Thyroid gland (tissue), 4 donors: ENCODE results near the gene OR2G3. TPM values are rescaled to one million over a fixed set of nuclear protein-coding genes. Genes with fewer than 3 reads are reported as not detected.

Source experiments
- DNase-seq, 2 donors: peaks; one replicate each; pipeline ENCODE4 v3.0.0-alpha.2; 2019
- H3K27ac ChIP-seq, 3 donors: fragments of 200-600 bp; sonication (generic); 1 replicate in 2 of 3; 2 replicates in 1 of 3; pipeline ENCODE4 v1.5.1; 2016 to 2019; ENCODE audit warnings: mild to moderate bottlenecking in 1 of 3, moderate library complexity in 1 of 3
- H3K27me3 ChIP-seq: fragments of 200-600 bp; sonication (generic); one replicate; pipeline ENCODE4 v1.5.1; 2019
- H3K36me3 ChIP-seq, 2 donors: fragments of 200-600 bp; sonication (generic); one replicate each; pipeline ENCODE4 v1.5.1; 2016 to 2019
- H3K4me1 ChIP-seq, 2 donors: fragments of 200-600 bp; sonication (generic); one replicate each; pipeline ENCODE4 v1.5.1; 2017 to 2019
- H3K4me3 ChIP-seq, 3 donors: fragments of 200-600 bp; sonication (generic); replicated peaks in 1 of 3; 1 replicate in 2 of 3; 2 replicates in 1 of 3; pipeline ENCODE4 v1.5.1; 2016; ENCODE audit warnings: mild to moderate bottlenecking in 1 of 3
- H3K9me3 ChIP-seq: fragments of 200-600 bp; sonication (generic); one replicate; pipeline ENCODE4 v1.5.1; 2017
- POLR2A ChIP-seq, 2 donors: fragments of 450-650 bp; IDR thresholded peaks; one replicate each; pipeline ENCODE4 v1.6.1; 2017; ENCODE audit warnings: antibody characterized with exemption in 2 of 2, mild to moderate bottlenecking in 2 of 2, moderate library complexity in 1 of 2
- WGBS, 2 donors: methylation state at CpG; one replicate each; pipeline ENCODE4 v1.1.5; 2017; 5-methylcytosine and 5-hydroxymethylcytosine counted together
- intact Hi-C: fragments of 100-400 bp; cut with DNase I; formaldehyde crosslinking; loops from one replicate; pipeline ENCODE4 v1.15.1; 2023
- total RNA-seq, 4 donors: library from RNA; depleted of rRNA; stranded (reverse); fragments of >200 nt; gene quantifications; one replicate each; pipeline ENCODE4 v1.2.3, GENCODE V29; 2016
- TF ChIP-seq, protein P1 (sequence below), 6 experiments: fragments of 200-600 bp in 3 of 6; fragments of 450-650 bp in 3 of 6; sonication (generic) in 3 of 6; IDR thresholded peaks; one replicate each; pipeline ENCODE4 v1.5.1; 2016 to 2019; ENCODE audit warnings: antibody characterized with exemption in 6 of 6, mild to moderate bottlenecking in 2 of 6, inconsistent platforms in 1 of 6, moderate library complexity in 1 of 6

OR2G3 gene
- not detected for total RNA-seq

GRCh38 chr1:247605286-247605685, at the start of gene OR2G3:
Gene OR2G3 (plus strand): TSS chr1:247605586. CDS start chr1:247605586, 0 bp downstream.
- no peak for DNase-seq
- no peaks in the 10 kb centered on the region for H3K9me3 ChIP-seq
- no peak within 1 kb of the TSS for H3K27ac ChIP-seq
- H3K27me3 ChIP-seq: no peaks in the 10 kb centered on the region
- 78 to 85% methylated on average over 2 of the region's 2 CpGs for WGBS, 2 donors
- TF ChIP-seq POLR2A (IDR thresholded peaks at IDR 0.05): no peak
- TF ChIP-seq, protein P1, sequence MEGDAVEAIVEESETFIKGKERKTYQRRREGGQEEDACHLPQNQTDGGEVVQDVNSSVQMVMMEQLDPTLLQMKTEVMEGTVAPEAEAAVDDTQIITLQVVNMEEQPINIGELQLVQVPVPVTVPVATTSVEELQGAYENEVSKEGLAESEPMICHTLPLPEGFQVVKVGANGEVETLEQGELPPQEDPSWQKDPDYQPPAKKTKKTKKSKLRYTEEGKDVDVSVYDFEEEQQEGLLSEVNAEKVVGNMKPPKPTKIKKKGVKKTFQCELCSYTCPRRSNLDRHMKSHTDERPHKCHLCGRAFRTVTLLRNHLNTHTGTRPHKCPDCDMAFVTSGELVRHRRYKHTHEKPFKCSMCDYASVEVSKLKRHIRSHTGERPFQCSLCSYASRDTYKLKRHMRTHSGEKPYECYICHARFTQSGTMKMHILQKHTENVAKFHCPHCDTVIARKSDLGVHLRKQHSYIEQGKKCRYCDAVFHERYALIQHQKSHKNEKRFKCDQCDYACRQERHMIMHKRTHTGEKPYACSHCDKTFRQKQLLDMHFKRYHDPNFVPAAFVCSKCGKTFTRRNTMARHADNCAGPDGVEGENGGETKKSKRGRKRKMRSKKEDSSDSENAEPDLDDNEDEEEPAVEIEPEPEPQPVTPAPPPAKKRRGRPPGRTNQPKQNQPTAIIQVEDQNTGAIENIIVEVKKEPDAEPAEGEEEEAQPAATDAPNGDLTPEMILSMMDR (IDR thresholded peaks at IDR 0.05): no peak
- no peak within 1 kb of the TSS for H3K4me3 ChIP-seq
- no peaks in the 10 kb centered on the region for H3K36me3 ChIP-seq
- intact Hi-C loops: no loop called here
- no peaks in the 10 kb centered on the region for H3K4me1 ChIP-seq

GRCh38 chr1:247557926-247558674, 47.3 kb upstream of the OR2G3 start:
- Histone ChIP-seq H3K4me3 (no peak overlapping the region), H3K27ac (no peak overlapping the region), H3K4me1 (no peaks in the 10 kb centered on the region), H3K9me3 (no peaks in the 10 kb centered on the region), H3K27me3 (no peaks in the 10 kb centered on the region), H3K36me3 (no peaks in the 10 kb centered on the region)
- TF ChIP-seq, protein P1 (IDR thresholded peaks at IDR 0.05): no peak
- no peak for TF ChIP-seq POLR2A (IDR thresholded peaks at IDR 0.05)
- 89 to 90% methylated on average over 2 of the region's 2 CpGs for WGBS, 2 donors
- intact Hi-C loops: no loop called here
- DNase-seq: no peak

DNA sequence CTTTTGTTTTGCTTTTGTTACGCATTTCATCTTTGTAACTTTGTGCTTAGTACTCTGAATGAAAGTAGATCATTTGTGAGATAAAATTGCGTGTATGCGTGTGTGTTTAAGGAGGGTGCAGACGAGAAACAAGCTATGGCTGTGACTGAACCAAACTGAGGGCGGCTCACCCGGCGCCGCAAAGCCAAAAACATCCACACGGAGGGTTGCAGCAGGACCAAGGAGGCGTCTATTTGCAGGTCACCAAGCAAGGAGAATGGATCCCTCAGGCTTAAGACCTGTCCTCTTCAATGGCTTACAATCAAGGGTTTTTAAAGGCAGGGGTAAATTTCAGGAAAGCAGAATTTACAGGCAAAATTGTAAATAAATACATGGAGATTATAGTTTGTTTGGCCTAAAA, 43.7 kb upstream of the OR2G3 start:
- DNase-seq: no peak
- Histone ChIP-seq H3K9me3 (no peaks in the 10 kb centered on the region), H3K36me3 (no peaks in the 10 kb centered on the region), H3K27me3 (no peaks in the 10 kb centered on the region), H3K4me3 (no peak overlapping the region), H3K27ac (no peak overlapping the region), H3K4me1 (no peaks in the 10 kb centered on the region)
- intact Hi-C loops: no loop called here
- TF ChIP-seq, protein P1 (IDR thresholded peaks at IDR 0.05): no peak
- TF ChIP-seq POLR2A (IDR thresholded peaks at IDR 0.05): no peak
- 74 to 75% methylated on average over 10 of the region's 10 CpGs for WGBS, 2 donors

DNA sequence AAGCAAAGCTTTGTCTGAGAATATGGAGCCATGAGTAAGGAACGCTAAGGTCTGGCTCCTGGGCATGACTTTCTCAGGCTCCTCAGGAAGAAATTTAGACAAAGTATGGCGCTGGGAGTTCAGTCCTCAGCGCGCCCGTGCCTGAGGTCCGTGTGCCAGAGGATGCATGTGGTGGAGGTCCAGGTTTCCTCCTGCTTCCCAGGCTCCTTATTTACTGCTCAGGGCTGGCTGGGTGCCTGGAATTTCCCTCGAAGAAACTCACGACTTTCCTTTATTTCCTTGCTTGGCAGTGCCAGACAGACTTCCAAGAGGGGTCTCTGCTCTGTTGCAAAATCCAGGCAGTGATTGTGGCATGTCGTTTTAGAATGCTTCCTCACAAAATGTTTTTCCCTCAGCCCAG, 43.2 kb upstream of the OR2G3 start:
- TF ChIP-seq, protein P1 (IDR thresholded peaks at IDR 0.05): no peak
- no peak for TF ChIP-seq POLR2A (IDR thresholded peaks at IDR 0.05)
- no peak for DNase-seq
- no peaks in the 10 kb centered on the region for H3K27me3 ChIP-seq
- no peaks in the 10 kb centered on the region for H3K36me3 ChIP-seq
- WGBS, 2 donors: 45 to 69% methylated on average over 9 of the region's 9 CpGs
- no peaks in the 10 kb centered on the region for H3K4me1 ChIP-seq
- no peaks in the 10 kb centered on the region for H3K9me3 ChIP-seq
- H3K27ac ChIP-seq: no peak overlapping the region
- H3K4me3 ChIP-seq: no peak overlapping the region
- intact Hi-C loops: no loop called here

DNA sequence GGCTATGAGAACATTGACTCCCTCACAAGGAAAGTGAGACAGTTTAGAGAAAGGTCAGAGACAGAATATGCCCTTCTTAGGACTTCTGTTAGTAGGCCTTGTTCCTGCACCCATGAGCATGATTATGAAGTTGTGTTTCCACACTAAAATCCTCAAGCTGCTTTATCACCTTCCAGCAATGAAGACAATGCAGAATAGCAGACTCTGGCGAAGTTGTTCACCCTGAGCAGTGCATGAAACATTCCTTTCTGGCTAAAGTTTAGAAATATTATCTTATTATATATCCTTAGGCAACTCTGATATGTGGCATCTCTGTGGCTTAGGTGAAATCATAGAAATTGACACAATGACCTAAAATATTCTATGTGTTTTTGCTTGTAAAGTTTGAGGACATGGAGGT, 31.1 kb upstream of the OR2G3 start:
- no peak for DNase-seq
- no peaks in the 10 kb centered on the region for H3K4me1 ChIP-seq
- no peak overlapping the region for H3K4me3 ChIP-seq
- no peaks in the 10 kb centered on the region for H3K9me3 ChIP-seq
- WGBS, 2 donors: 61 to 81% methylated on average over 1 of the region's 1 CpG
- H3K27me3 ChIP-seq: no peaks in the 10 kb centered on the region
- H3K27ac ChIP-seq: no peak overlapping the region
- H3K36me3 ChIP-seq: no peaks in the 10 kb centered on the region
- TF ChIP-seq, protein P1 (IDR thresholded peaks at IDR 0.05): no peak
- intact Hi-C loops: no loop called here
